ENCODE measurements around the gene PRDM11.

The PRDM11 gene

GRCh38 chr11:45180848-45181192 is 34.4 kb downstream of the PRDM11 start:
- DNase-seq (ENCODE audit: low read depth): peak; percentile 38
- TF ChIP-seq, protein P1, sequence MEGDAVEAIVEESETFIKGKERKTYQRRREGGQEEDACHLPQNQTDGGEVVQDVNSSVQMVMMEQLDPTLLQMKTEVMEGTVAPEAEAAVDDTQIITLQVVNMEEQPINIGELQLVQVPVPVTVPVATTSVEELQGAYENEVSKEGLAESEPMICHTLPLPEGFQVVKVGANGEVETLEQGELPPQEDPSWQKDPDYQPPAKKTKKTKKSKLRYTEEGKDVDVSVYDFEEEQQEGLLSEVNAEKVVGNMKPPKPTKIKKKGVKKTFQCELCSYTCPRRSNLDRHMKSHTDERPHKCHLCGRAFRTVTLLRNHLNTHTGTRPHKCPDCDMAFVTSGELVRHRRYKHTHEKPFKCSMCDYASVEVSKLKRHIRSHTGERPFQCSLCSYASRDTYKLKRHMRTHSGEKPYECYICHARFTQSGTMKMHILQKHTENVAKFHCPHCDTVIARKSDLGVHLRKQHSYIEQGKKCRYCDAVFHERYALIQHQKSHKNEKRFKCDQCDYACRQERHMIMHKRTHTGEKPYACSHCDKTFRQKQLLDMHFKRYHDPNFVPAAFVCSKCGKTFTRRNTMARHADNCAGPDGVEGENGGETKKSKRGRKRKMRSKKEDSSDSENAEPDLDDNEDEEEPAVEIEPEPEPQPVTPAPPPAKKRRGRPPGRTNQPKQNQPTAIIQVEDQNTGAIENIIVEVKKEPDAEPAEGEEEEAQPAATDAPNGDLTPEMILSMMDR (conservative IDR thresholded peaks at IDR 0.05; ENCODE audit: low read depth, low read length): no peak
- H3K4me3 ChIP-seq (ENCODE audit: low read length): peak overlapping the region; percentile 43

DNA sequence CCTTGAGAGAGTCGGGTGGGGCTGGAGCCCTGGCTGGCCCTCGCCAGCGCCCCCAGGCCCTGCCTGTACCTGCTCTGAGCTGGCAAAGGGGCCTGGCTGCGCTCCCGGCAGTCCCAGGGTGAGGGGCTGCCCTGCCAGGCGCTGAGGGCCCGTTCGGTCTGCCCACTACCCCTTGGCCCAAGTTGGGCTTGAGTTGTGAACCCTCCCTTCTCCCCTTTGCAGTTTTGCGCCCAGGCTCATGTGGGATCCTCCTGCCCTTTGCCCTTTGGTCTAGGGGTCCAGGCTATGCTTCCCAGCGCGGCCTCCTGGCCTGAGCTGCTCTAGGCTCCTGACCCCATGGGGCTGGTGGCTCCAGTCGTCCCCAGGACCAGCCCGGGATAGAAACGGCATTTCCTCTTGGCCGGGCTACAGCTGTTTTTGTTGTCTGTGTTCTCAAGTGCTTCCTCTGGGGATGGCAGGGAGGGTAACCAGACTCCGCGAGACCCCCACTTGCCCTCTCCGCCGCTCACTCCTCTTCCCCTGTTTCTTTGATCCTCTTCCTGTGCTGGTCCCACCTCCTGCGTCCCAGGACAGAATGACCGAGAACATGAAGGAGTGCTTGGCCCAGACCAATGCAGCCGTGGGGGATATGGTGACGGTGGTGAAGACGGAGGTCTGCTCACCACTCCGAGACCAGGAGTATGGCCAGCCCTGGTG is 34.9 kb downstream of the PRDM11 start:
- peak overlapping the region; percentile 43 for H3K4me3 ChIP-seq (ENCODE audit: low read length)
- DNase-seq (ENCODE audit: low read depth): no peak

GRCh38 chr11:45181889-45182550 is 35.6 kb downstream of the PRDM11 start:
- no peak for DNase-seq (ENCODE audit: low read depth)
- peak overlapping the region; percentile 43 for H3K4me3 ChIP-seq (ENCODE audit: low read length)
- TF ChIP-seq, protein P1 (conservative IDR thresholded peaks at IDR 0.05; ENCODE audit: low read depth, low read length): no peak

More for the DNA sequence above, 34.9 kb downstream of the PRDM11 start:
- TF ChIP-seq, protein P1 (conservative IDR thresholded peaks at IDR 0.05; ENCODE audit: low read depth, low read length): peak; percentile 11

GRCh38 chr11:45182902-45183301 is 36.5 kb downstream of the PRDM11 start:
- DNase-seq (ENCODE audit: low read depth): no peak
- H3K4me3 ChIP-seq (ENCODE audit: low read length): no peak overlapping the region
- TF ChIP-seq, protein P1 (conservative IDR thresholded peaks at IDR 0.05; ENCODE audit: low read depth, low read length): peak; percentile 66

DNA sequence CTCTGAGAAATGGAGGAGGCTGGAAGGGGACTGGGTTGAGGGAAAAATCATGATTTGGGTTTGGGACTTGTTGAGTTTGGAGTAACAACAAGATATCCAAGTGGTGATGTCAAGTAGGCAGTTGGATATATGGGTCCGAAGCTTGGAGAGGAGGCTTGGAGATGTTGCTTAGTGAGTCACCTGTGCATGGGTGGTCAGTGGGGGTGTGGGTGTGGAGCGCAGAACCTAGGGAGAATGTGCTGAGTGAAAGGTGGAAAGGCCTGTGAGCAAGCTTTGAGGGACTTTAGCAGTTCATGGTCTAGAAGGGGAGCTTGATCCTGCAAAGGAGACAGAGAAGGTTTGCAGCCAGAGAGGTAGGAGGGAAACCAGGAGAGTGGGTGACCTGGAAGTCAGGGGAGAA is 38.2 kb downstream of the PRDM11 start:
- H3K4me3 ChIP-seq (ENCODE audit: low read length): no peak overlapping the region
- TF ChIP-seq, protein P1 (conservative IDR thresholded peaks at IDR 0.05; ENCODE audit: low read depth, low read length): no peak
- no peak for DNase-seq (ENCODE audit: low read depth)

GRCh38 chr11:45185228-45185729 is 38.8 kb downstream of the PRDM11 start:
- DNase-seq (ENCODE audit: low read depth): no peak
- TF ChIP-seq, protein P1 (conservative IDR thresholded peaks at IDR 0.05; ENCODE audit: low read depth, low read length): no peak

DNA sequence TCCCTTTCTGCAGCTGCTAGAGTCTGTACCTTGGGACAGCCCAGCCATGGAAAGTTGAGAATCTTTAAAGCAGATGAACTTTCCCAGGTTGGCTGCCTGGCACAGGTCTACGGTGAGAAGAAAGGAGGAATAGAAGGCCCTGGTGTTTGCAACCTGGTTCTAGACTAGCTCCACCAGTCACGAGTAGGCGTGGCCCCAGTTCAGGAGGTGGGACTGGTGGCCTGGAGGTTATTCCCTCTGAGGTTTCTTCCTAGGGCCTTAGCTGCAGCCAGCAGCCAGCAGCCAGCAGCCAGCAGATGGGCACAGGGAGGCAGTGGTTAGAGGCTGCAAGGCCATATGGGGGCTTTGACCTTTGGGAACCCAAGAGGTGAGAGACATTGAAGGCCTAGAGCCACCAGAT is 40.9 kb downstream of the PRDM11 start:
- DNase-seq (ENCODE audit: low read depth): no peak
- TF ChIP-seq, protein P1 (conservative IDR thresholded peaks at IDR 0.05; ENCODE audit: low read depth, low read length): no peak
- H3K4me3 ChIP-seq (ENCODE audit: low read length): no peak overlapping the region

More at GRCh38 chr11:45185228-45185729, 38.8 kb downstream of the PRDM11 start:
- H3K4me3 ChIP-seq (ENCODE audit: low read length): no peak overlapping the region
